GM18861 (cell line): ENCODE results near the gene TYR.
"Not testable (repeated sequence)": the region's sequence is repeated elsewhere in the genome, so short reads cannot be mapped to it uniquely, and the experiment has no call there.

Experiments
- ATAC-seq: cut with Tn5 transposase; IDR thresholded peaks from one replicate; pipeline ENCODE4 v1.9.1; 2021; ENCODE audit not compliant: unreplicated experiment

Gene TYR

GRCh38 chr11:89342880-89343572 lies 165.4 kb downstream of the TYR start:
- not testable (repeated sequence) for ATAC-seq
